Panc1 (cell line): Measurements from ENCODE around the gene NACC1. TPM values are rescaled to one million over a fixed set of nuclear protein-coding genes. Genes with fewer than 3 reads are reported as not detected.

Source experiments
- ATAC-seq: fragments of 200-7000 bp; cut with Tn5 transposase; 2 replicates; pipeline ENCODE4 v1.9.1; 2020; ENCODE audit warnings: mild to moderate bottlenecking, moderate library complexity
- BruUV-seq: library from RNA; stranded (reverse); fragments of 400-500 nt; replicated peaks from 2 replicates; lab custom pipeline; 2021; lab: Mats Ljungman, UMichigan
- CTCF ChIA-PET: fragments of 300-600 bp; sonication (Branson Sonifier 250); formaldehyde crosslinking; loops from one replicate; lab custom pipeline; 2022; ENCODE audit warnings: antibody characterized with exemption; lab: Charles Lee
- POLR2A ChIA-PET: fragments of 300-600 bp; sonication (Branson Sonifier 250); formaldehyde crosslinking; loops from one replicate; lab custom pipeline; 2022; ENCODE audit warnings: antibody characterized with exemption; lab: Charles Lee
- DNase-seq: peaks from one replicate; pipeline ENCODE4 v3.0.0-alpha.2; 2010; ENCODE audit warnings: low read depth, low spot score
- H3K27ac ChIP-seq: 2 replicates; pipeline ENCODE4 v1.5.1; 2011; ENCODE audit warnings: mild to moderate bottlenecking, low read length, inconsistent platforms
- H3K27me3 ChIP-seq: fragments of 200-500 bp; sonication (Bioruptor generic); 2 replicates; pipeline ENCODE4 v1.6.0; 2014; ENCODE audit warnings: low read length, inconsistent platforms; ENCODE audit not compliant: control insufficient read depth, insufficient read depth
- H3K36me3 ChIP-seq: fragments of 200-500 bp; sonication (Bioruptor generic); 2 replicates; pipeline ENCODE4 v1.5.1; 2014; ENCODE audit warnings: inconsistent platforms, mild to moderate bottlenecking, low read length, moderate library complexity; ENCODE audit not compliant: control insufficient read depth, insufficient read depth
- H3K4me1 ChIP-seq: 2 replicates; pipeline ENCODE4 v1.5.1; 2011; ENCODE audit warnings: inconsistent platforms, mild to moderate bottlenecking, low read length, moderate library complexity; ENCODE audit not compliant: control insufficient read depth, insufficient read depth
- H3K4me3 ChIP-seq, 2 experiments: 2 replicates each; pipeline ENCODE4 v1.5.1; 2011 to 2012; ENCODE audit warnings: low read depth in 2 of 2, low read length in 2 of 2, mild to moderate bottlenecking in 2 of 2, inconsistent platforms in 1 of 2, moderate library complexity in 1 of 2
- H3K9me3 ChIP-seq: fragments of 200-500 bp; sonication (Bioruptor generic); 2 replicates; pipeline ENCODE4 v1.5.1; 2014; ENCODE audit warnings: low read depth, mild to moderate bottlenecking, inconsistent platforms, low read length, moderate library complexity; ENCODE audit not compliant: control insufficient read depth, insufficient read depth
- CTCF ChIP-seq: fragments of 450-650 bp; IDR thresholded peaks from 2 replicates; pipeline ENCODE4 v1.5.1; 2017; ENCODE audit warnings: mild to moderate bottlenecking
- POLR2AphosphoS5 ChIP-seq: IDR thresholded peaks from 2 replicates; pipeline ENCODE4 v1.6.1; 2012; ENCODE audit warnings: mild to moderate bottlenecking, low read depth, low read length, moderate library complexity
- REST ChIP-seq, 2 experiments: IDR thresholded peaks; 2 replicates each; pipeline ENCODE4 v1.6.1; 2011 to 2012; ENCODE audit warnings: low read depth in 2 of 2, control low read depth in 1 of 2, low read length in 1 of 2, mild to moderate bottlenecking in 1 of 2, moderate library complexity in 1 of 2; ENCODE audit not compliant: insufficient read depth in 1 of 2
- SIN3A ChIP-seq: IDR thresholded peaks from 2 replicates; pipeline ENCODE4 v1.6.1; 2012; ENCODE audit warnings: low read depth, mild to moderate bottlenecking, low read length, moderate library complexity, borderline replicate concordance; ENCODE audit not compliant: insufficient read depth
- TCF7L2 ChIP-seq: IDR thresholded peaks from 2 replicates; pipeline ENCODE4 v1.6.1; 2011; ENCODE audit warnings: mild to moderate bottlenecking, low read depth, low read length, inconsistent platforms
- in situ Hi-C: cut with HindIII; loops from 2 replicates; pipeline ENCODE4 v1.10.0; 2016; ENCODE audit warnings: low sequenced_read_pairs, low pct_unique_long_range_greater_than_20kb
- intact Hi-C: fragments of 100-400 bp; cut with micrococcal nuclease; formaldehyde crosslinking; loops from one replicate; pipeline ENCODE4 v1.10.0; 2022; ENCODE audit not compliant: unreplicated experiment
- total RNA-seq: library from RNA; stranded (reverse); gene quantifications from one replicate; pipeline ENCODE4 v1.2.1, GENCODE V29; 2021; ENCODE audit not compliant: unreplicated experiment

Gene NACC1
- total RNA-seq, 1 experiment from 2014 or later, result 129 TPM

GRCh38 chr19:13152356-13152973 is 34.4 kb downstream of the NACC1 start:
- Histone ChIP-seq H3K27ac (peak overlapping the region; percentile 96), H3K9me3 (no peaks in the 10 kb centered on the region), H3K4me3 (peak overlapping the region; percentile 68 to 90), H3K4me1 (peaks cover 6% of the 10 kb centered on the region), H3K36me3 (peaks cover 10% of the 10 kb centered on the region; the same call in 1 of the 2 replicates), H3K27me3 (no peaks in the 10 kb centered on the region)
- TF ChIP-seq POLR2AphosphoS5 (no peak), CTCF (no peak)
- ChIA-PET POLR2A (interaction anchor here (0.6 to 1.6 kb wide), 6 partner anchors 10 to 187 kb away, joined by 3 to 14 read pairs (median 4); partner anchors contain the start of gene NACC1), CTCF (no interaction called here)
- DNase-seq (no peak), ATAC-seq (peak; percentile 0; the same call in 1 of the 2 replicates)
- no TSS peak for BruUV-seq
- in situ Hi-C loops, result no loop called here
- intact Hi-C loops, result no loop called here

GRCh38 chr19:13152974-13153568 is 35.0 kb downstream of the NACC1 start:
- DNase-seq (no peak), ATAC-seq (peak; percentile 36)
- Histone ChIP-seq H3K9me3 (no peaks in the 10 kb centered on the region), H3K4me1 (peaks cover 10% of the 10 kb centered on the region), H3K36me3 (peaks cover 10% of the 10 kb centered on the region; the same call in 1 of the 2 replicates), H3K27me3 (no peaks in the 10 kb centered on the region), H3K4me3 (peak overlapping the region; percentile 68 to 90), H3K27ac (peak overlapping the region; percentile 96)
- no peak for TF ChIP-seq CTCF
- peak in 1 of 2 experiments; percentile 76; a peak in 1 of 4 replicates for TF ChIP-seq REST (IDR thresholded peaks at IDR 0.05; ENCODE audit: insufficient read depth in 1 of 2, low read depth in 2 of 2, low read length in 1 of 2)
- TF ChIP-seq SIN3A, result peak; percentile 72; the same call in 1 of the 2 replicates
- no peak for TF ChIP-seq TCF7L2
- peak; percentile 100 for TF ChIP-seq POLR2AphosphoS5
- in situ Hi-C loops (no loop called here), intact Hi-C loops (no loop called here)
- TSS peak; percentile 96 for BruUV-seq
- ChIA-PET CTCF (no interaction called here), POLR2A (interaction anchor here (0.6 to 1.6 kb wide), 3 partner anchors 11 to 35 kb away, joined by 3 to 8 read pairs (median 3); partner anchors contain the start of gene NACC1)
